Hepatocyte (in vitro differentiated cells): ENCODE data around the gene MED9. TPM values are rescaled to one million over a fixed set of nuclear protein-coding genes. Genes with fewer than 3 reads are reported as not detected.
"Not testable (repeated sequence)": the region's sequence is repeated elsewhere in the genome, so short reads cannot be mapped to it uniquely, and the experiment has no call there.

Source experiments
- DNase-seq: peaks from one replicate; pipeline ENCODE4 v3.0.0-alpha.2; 2016; ENCODE audit warnings: low spot score
- H2AFZ ChIP-seq: fragments of 200-600 bp; sonication (generic); 2 replicates; pipeline ENCODE4 v1.6.0; 2016; ENCODE audit warnings: antibody characterized with exemption, mild to moderate bottlenecking
- H3K27ac ChIP-seq: fragments of 200-600 bp; sonication (generic); 2 replicates; pipeline ENCODE4 v1.5.1; 2016; ENCODE audit warnings: mild to moderate bottlenecking
- H3K27me3 ChIP-seq: fragments of 200-600 bp; sonication (generic); 2 replicates; pipeline ENCODE4 v1.6.1; 2016
- H3K36me3 ChIP-seq: fragments of 200-600 bp; sonication (generic); replicated peaks from 2 replicates; pipeline ENCODE4 v1.5.1; 2016; ENCODE audit warnings: low read depth; ENCODE audit not compliant: insufficient read depth
- H3K4me1 ChIP-seq: fragments of 200-600 bp; sonication (generic); 2 replicates; pipeline ENCODE4 v1.5.1; 2016; ENCODE audit warnings: mild to moderate bottlenecking, moderate library complexity; ENCODE audit not compliant: insufficient read depth
- H3K4me2 ChIP-seq: fragments of 200-600 bp; sonication (generic); 2 replicates; pipeline ENCODE4 v1.6.0; 2016
- H3K4me3 ChIP-seq: fragments of 200-600 bp; sonication (generic); 2 replicates; pipeline ENCODE4 v1.5.1; 2016; ENCODE audit warnings: mild to moderate bottlenecking
- H3K79me2 ChIP-seq: fragments of 200-600 bp; sonication (generic); 2 replicates; pipeline ENCODE4 v1.6.0; 2017; ENCODE audit warnings: mild to moderate bottlenecking
- H3K9me2 ChIP-seq: fragments of 200-600 bp; sonication (generic); replicated peaks from 2 replicates; pipeline ENCODE4 v1.6.0; 2017; ENCODE audit warnings: mild to moderate bottlenecking; ENCODE audit not compliant: insufficient read depth
- H3K9me3 ChIP-seq: fragments of 200-600 bp; sonication (generic); 2 replicates; pipeline ENCODE4 v1.5.1; 2016; ENCODE audit warnings: low read depth, mild to moderate bottlenecking
- H4K20me1 ChIP-seq: fragments of 200-600 bp; sonication (generic); 2 replicates; pipeline ENCODE4 v1.6.0; 2016; ENCODE audit warnings: mild to moderate bottlenecking; ENCODE audit not compliant: insufficient read depth, poor library complexity, severe bottlenecking
- EZH2 ChIP-seq: fragments of 200-600 bp; sonication (generic); IDR thresholded peaks from 2 replicates; pipeline ENCODE4 v1.6.1; 2016; ENCODE audit warnings: antibody characterized with exemption, mild to moderate bottlenecking, borderline replicate concordance
- EZH2phosphoT487 ChIP-seq: fragments of 200-600 bp; sonication (generic); IDR thresholded peaks from one replicate; pipeline ENCODE4 v1.6.1; 2018; ENCODE audit warnings: antibody characterized with exemption, mild to moderate bottlenecking, low read depth, moderate library complexity; ENCODE audit not compliant: unreplicated experiment, severe bottlenecking
- WGBS: methylation state at CpG from one replicate; pipeline ENCODE4 v1.1.6; 2016; ENCODE audit warnings: low lambda C conversion rate; ENCODE audit errors: missing lambda C conversion rate; 5-methylcytosine and 5-hydroxymethylcytosine counted together
- polyA plus RNA-seq: library from polyadenylated mRNA; unstranded; fragments of >200 nt; fragmentation: Nextera tagmentation; extraction: Ambion mirVana; gene quantifications from 2 replicates; pipeline ENCODE4 v1.2.1, GENCODE V29; 2016
- total RNA-seq: library from RNA; depleted of rRNA; stranded (reverse); fragments of >200 nt; gene quantifications from 2 replicates; pipeline ENCODE4 v1.2.3, GENCODE V29; 2014
- TF ChIP-seq, protein P1 (sequence below): fragments of 200-600 bp; sonication (generic); IDR thresholded peaks from 2 replicates; pipeline ENCODE4 v1.5.1; 2016; ENCODE audit warnings: antibody characterized with exemption, mild to moderate bottlenecking; ENCODE audit not compliant: poor library complexity

Gene MED9
- total and polyA plus RNA-seq, 2 experiments from 2014 or later = 17.1 to 17.3 TPM

DNA sequence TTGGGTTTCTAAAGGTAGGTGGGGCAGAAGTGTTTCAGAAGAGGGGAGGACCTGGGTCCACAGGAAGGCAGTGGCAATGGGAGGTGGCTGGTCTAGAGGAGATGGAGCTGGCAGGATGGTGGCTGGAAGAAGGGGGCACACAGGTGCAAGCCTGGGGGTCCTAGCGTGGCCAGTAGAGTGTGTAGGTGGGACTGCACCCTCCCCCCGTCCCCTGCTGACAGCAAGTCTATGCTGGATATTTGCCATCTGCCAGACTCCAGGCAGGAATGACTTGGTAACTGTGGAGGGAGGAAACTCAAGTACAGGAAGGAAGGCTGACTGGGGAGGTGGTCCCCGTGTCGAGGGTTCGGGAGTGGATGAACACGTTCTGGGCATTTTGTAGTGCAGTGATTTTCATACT is 8.6 kb downstream of the MED9 start:
- H2AFZ ChIP-seq = no peak overlapping the region
- H3K9me3 ChIP-seq = no peaks in the 10 kb centered on the region
- TF ChIP-seq EZH2phosphoT487 (no peak), EZH2 (no peak)
- TF ChIP-seq, protein P1, sequence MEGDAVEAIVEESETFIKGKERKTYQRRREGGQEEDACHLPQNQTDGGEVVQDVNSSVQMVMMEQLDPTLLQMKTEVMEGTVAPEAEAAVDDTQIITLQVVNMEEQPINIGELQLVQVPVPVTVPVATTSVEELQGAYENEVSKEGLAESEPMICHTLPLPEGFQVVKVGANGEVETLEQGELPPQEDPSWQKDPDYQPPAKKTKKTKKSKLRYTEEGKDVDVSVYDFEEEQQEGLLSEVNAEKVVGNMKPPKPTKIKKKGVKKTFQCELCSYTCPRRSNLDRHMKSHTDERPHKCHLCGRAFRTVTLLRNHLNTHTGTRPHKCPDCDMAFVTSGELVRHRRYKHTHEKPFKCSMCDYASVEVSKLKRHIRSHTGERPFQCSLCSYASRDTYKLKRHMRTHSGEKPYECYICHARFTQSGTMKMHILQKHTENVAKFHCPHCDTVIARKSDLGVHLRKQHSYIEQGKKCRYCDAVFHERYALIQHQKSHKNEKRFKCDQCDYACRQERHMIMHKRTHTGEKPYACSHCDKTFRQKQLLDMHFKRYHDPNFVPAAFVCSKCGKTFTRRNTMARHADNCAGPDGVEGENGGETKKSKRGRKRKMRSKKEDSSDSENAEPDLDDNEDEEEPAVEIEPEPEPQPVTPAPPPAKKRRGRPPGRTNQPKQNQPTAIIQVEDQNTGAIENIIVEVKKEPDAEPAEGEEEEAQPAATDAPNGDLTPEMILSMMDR = no peak
- peaks cover 7% of the 10 kb centered on the region for H4K20me1 ChIP-seq
- 95% methylated on average over 6 of the region's 6 CpGs for WGBS
- H3K79me2 ChIP-seq = peaks cover 56% of the 10 kb centered on the region
- DNase-seq = no peak
- no peak overlapping the region for H3K27ac ChIP-seq
- H3K9me2 ChIP-seq = no peaks in the 10 kb centered on the region
- no peaks in the 10 kb centered on the region for H3K4me1 ChIP-seq
- no peaks in the 10 kb centered on the region for H3K36me3 ChIP-seq
- H3K4me3 ChIP-seq = no peak overlapping the region
- no peak overlapping the region for H3K4me2 ChIP-seq
- H3K27me3 ChIP-seq = no peaks in the 10 kb centered on the region

DNA sequence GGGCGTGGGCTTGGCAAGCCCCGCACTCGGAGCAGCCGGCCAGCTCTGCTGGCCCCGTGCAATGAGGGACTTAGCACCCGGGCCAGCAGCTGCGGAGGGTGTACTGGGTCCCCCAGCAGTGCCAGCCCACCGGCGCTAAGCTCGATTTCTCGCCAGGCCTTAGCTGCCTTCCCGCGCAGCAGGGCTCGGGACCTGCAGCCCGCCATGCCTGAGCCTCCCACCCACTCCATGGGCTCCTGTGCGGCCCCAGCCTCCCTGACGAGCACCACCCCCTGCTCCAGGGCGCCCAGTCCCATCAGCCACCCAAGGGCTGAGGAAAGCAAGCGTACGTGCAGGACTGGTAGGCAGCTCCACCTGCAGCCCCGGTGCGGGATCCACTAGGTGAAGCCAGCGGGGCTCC is 9.6 kb downstream of the MED9 start:
- not testable (repeated sequence) for H2AFZ ChIP-seq, H3K4me3 ChIP-seq, H3K9me2 ChIP-seq, H3K4me2 ChIP-seq, H3K27ac ChIP-seq, H3K36me3 ChIP-seq, DNase-seq, H3K4me1 ChIP-seq, H3K27me3 ChIP-seq, H4K20me1 ChIP-seq, H3K9me3 ChIP-seq
- 96% methylated on average over 23 of the region's 23 CpGs for WGBS
- H3K79me2 ChIP-seq = peaks cover 46% of the 10 kb centered on the region

DNA sequence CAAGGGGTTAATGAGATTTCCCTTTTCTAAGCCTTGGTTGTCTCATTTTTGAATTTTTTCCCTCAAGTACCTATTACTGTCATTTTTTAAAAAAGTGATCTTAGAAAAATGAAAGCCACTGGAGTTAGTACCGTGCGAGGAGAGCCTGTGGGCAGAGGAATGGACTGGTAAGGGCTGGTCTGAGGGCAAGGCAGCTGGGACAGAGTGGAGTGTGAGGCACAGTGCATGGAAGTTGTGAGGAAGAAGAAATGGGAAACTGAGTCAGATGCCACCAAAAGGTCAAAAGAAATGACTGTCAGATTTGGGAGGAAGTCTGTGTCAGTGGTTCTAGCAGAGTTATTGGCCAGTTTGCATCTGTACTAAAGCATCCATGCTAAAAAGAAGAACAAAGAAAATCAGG is 11.2 kb downstream of the MED9 start:
- Histone ChIP-seq H3K79me2 (peaks cover 30% of the 10 kb centered on the region), H3K27me3 (no peaks in the 10 kb centered on the region), H3K9me2 (no peaks in the 10 kb centered on the region), H3K36me3 (no peaks in the 10 kb centered on the region), H2AFZ (no peak overlapping the region), H4K20me1 (peaks cover 3% of the 10 kb centered on the region), H3K4me1 (no peaks in the 10 kb centered on the region), H3K27ac (no peak overlapping the region), H3K4me3 (no peak overlapping the region), H3K9me3 (no peaks in the 10 kb centered on the region), H3K4me2 (no peak overlapping the region)
- TF ChIP-seq EZH2 = no peak
- TF ChIP-seq EZH2phosphoT487 = no peak
- TF ChIP-seq, protein P1 = no peak
- 77% methylated on average over 2 of the region's 2 CpGs for WGBS
- no peak for DNase-seq

DNA sequence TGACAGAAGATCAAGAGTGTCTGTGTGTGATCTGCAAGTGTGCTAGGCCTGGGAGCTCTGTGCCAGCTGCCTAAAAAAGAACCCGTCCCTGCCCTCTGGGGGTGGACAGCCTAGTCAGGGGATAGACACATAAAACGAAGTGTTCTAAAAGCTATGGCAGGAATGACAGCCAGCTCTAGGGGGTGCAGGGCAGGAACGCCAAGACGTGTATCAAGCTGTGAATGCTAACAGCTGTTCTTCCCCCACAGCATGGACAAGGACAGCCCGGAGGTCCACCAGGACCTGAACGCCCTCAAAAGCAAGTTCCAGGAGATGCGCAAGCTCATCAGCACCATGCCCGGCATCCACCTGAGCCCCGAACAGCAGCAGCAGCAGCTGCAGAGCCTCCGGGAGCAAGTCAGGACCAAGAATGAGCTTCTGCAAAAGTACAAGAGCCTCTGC is 14.3 kb downstream of the MED9 start:
- WGBS = 94% methylated on average over 10 of the region's 10 CpGs
- H3K4me1 ChIP-seq = peaks cover 17% of the 10 kb centered on the region
- H4K20me1 ChIP-seq = no peaks in the 10 kb centered on the region

More for the DNA sequence above, 14.3 kb downstream of the MED9 start:
- H2AFZ ChIP-seq = no peak overlapping the region
- H3K36me3 ChIP-seq = no peaks in the 10 kb centered on the region
- no peak overlapping the region for H3K27ac ChIP-seq
- H3K4me2 ChIP-seq = no peak overlapping the region
- TF ChIP-seq EZH2phosphoT487 = no peak
- no peak for TF ChIP-seq EZH2
- TF ChIP-seq, protein P1 = no peak
- H3K4me3 ChIP-seq = no peak overlapping the region
- H3K27me3 ChIP-seq = peaks cover 9% of the 10 kb centered on the region
- DNase-seq = no peak
- H3K9me3 ChIP-seq = no peaks in the 10 kb centered on the region
- peaks cover 3% of the 10 kb centered on the region for H3K79me2 ChIP-seq
- no peaks in the 10 kb centered on the region for H3K9me2 ChIP-seq
